ENCODE results near the gene SLC38A5. TPM values are rescaled to one million over a fixed set of nuclear protein-coding genes. Genes with fewer than 3 reads are reported as not detected.

SLC38A5 gene
- total RNA-seq, 1 experiment from 2014 or later, result 54.6 TPM

GRCh38 chrX:48492293-48492910 lies 22.3 kb upstream of the SLC38A5 start:
- no peaks in the 10 kb centered on the region for H4K20me1 ChIP-seq (ENCODE audit: insufficient read depth)
- DNase-seq (ENCODE audit: low read depth, low spot score), result no peak
- no peak overlapping the region for H2AFZ ChIP-seq (ENCODE audit: low read depth, low read length, poor library complexity, severe bottlenecking)
- no peak overlapping the region for H3K9ac ChIP-seq (ENCODE audit: low read length)
- H3K4me2 ChIP-seq (ENCODE audit: low read length), result peak overlapping the region; percentile 47
- peaks cover 6 to 59% of the 10 kb centered on the region in 2 experiments; a peak in 3 of 4 replicates for H3K4me1 ChIP-seq (ENCODE audit: control insufficient read depth in 1 of 2, insufficient read depth in 2 of 2, low read length in 2 of 2)
- ChIA-PET CTCF (no interaction called here), POLR2A (no interaction called here), RAD21 (ENCODE audit: low non-redundant PET in 1 of 2, low total read pairs in 2 of 2, uncharacterized antibody in 2 of 2, unreplicated experiment in 2 of 2) (no interaction called here)
- no peak for ATAC-seq
- intact Hi-C loops (cut with micrococcal nuclease), result loop anchor here (5.0 to 10.0 kb wide), 4 partner anchors 410 to 928 kb away; partner anchors contain the start of gene ARAF
- H3K9me3 ChIP-seq (ENCODE audit: control insufficient read depth in 1 of 2, insufficient read depth in 1 of 2, low read depth in 1 of 2, low read length in 2 of 2), result no peaks in the 10 kb centered on the region
- H3K4me3 ChIP-seq (replicated peaks in 1 of 2; ENCODE audit: low read depth in 1 of 2, low read length in 2 of 2), result no peak overlapping the region
- no peaks in the 10 kb centered on the region for H3K27me3 ChIP-seq (ENCODE audit: insufficient read depth, low read length)
- H3K27ac ChIP-seq (ENCODE audit: low read depth, low read length), result no peak overlapping the region
- BruUV-seq (replicated peaks), result no TSS peak
- no peaks in the 10 kb centered on the region for H3K9me2 ChIP-seq (ENCODE audit: insufficient read depth)
- TF ChIP-seq YY1 (IDR thresholded peaks at IDR 0.05; ENCODE audit: extremely low read depth, insufficient replicate concordance, low read depth, low read length), result no peak
- TF ChIP-seq CBX3 (IDR thresholded peaks at IDR 0.05; ENCODE audit: low read depth), result no peak
- TF ChIP-seq, protein P1, sequence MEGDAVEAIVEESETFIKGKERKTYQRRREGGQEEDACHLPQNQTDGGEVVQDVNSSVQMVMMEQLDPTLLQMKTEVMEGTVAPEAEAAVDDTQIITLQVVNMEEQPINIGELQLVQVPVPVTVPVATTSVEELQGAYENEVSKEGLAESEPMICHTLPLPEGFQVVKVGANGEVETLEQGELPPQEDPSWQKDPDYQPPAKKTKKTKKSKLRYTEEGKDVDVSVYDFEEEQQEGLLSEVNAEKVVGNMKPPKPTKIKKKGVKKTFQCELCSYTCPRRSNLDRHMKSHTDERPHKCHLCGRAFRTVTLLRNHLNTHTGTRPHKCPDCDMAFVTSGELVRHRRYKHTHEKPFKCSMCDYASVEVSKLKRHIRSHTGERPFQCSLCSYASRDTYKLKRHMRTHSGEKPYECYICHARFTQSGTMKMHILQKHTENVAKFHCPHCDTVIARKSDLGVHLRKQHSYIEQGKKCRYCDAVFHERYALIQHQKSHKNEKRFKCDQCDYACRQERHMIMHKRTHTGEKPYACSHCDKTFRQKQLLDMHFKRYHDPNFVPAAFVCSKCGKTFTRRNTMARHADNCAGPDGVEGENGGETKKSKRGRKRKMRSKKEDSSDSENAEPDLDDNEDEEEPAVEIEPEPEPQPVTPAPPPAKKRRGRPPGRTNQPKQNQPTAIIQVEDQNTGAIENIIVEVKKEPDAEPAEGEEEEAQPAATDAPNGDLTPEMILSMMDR (IDR thresholded peaks at IDR 0.05 in 2 of 3, conservative IDR thresholded peaks at IDR 0.05 in 1 of 3; ENCODE audit: borderline replicate concordance in 1 of 3, insufficient read depth in 1 of 3, low read depth in 2 of 3, low read length in 2 of 3), result no peak
- TF ChIP-seq JUND (IDR thresholded peaks at IDR 0.05), result no peak
- no peak for TF ChIP-seq POLR2AphosphoS5 (IDR thresholded peaks at IDR 0.05; ENCODE audit: low read depth, low read length)
- H3K79me2 ChIP-seq (ENCODE audit: insufficient read depth, low read length), result no peaks in the 10 kb centered on the region
- H3K36me3 ChIP-seq (ENCODE audit: control insufficient read depth in 1 of 2, insufficient read depth in 2 of 2, low read length in 2 of 2), result no peaks in the 10 kb centered on the region

DNA sequence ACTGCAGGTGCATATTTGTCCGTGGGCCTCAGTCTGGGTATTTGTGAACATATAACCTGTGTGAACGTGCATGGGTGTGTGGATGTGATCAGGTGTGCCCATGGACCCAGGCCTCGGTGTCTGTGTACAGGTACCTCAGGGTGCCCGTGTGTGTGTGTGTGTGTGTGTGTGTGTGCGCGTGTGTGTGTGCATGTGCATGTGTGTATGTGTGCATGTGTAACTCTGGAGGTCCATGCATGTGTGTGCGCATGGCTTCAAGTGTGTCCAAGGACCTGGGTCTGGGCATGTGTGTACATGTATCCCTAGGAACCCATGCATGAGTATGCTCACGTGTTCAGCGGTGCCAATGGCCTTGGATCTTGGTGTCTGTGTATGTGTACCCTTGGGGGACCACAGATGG lies 21.7 kb upstream of the SLC38A5 start:
- H3K9me2 ChIP-seq (ENCODE audit: insufficient read depth), result no peaks in the 10 kb centered on the region
- H3K9me3 ChIP-seq (ENCODE audit: control insufficient read depth in 1 of 2, insufficient read depth in 1 of 2, low read depth in 1 of 2, low read length in 2 of 2), result no peaks in the 10 kb centered on the region
- ATAC-seq (no peak), DNase-seq (ENCODE audit: low read depth, low spot score) (no peak)
- H3K27me3 ChIP-seq (ENCODE audit: insufficient read depth, low read length), result no peaks in the 10 kb centered on the region
- no peak overlapping the region for H2AFZ ChIP-seq (ENCODE audit: low read depth, low read length, poor library complexity, severe bottlenecking)
- no peak overlapping the region for H3K9ac ChIP-seq (ENCODE audit: low read length)
- intact Hi-C loops (cut with micrococcal nuclease), result loop anchor here (5.0 to 10.0 kb wide), 4 partner anchors 410 to 927 kb away; partner anchors contain the start of gene ARAF
- BruUV-seq (replicated peaks), result no TSS peak
- H3K27ac ChIP-seq (ENCODE audit: low read depth, low read length), result no peak overlapping the region
- TF ChIP-seq ZFX (IDR thresholded peaks at IDR 0.05), result no peak
- TF ChIP-seq POLR2AphosphoS5 (IDR thresholded peaks at IDR 0.05; ENCODE audit: low read depth, low read length), result no peak
- no peak for TF ChIP-seq CBX3 (IDR thresholded peaks at IDR 0.05; ENCODE audit: low read depth)
- no peak for TF ChIP-seq REST (IDR thresholded peaks at IDR 0.05; ENCODE audit: low read depth)
- POLR2A ChIA-PET, result no interaction called here
- H3K36me3 ChIP-seq (ENCODE audit: control insufficient read depth in 1 of 2, insufficient read depth in 2 of 2, low read length in 2 of 2), result no peaks in the 10 kb centered on the region
- no peaks in the 10 kb centered on the region for H3K79me2 ChIP-seq (ENCODE audit: insufficient read depth, low read length)
- no peak overlapping the region for H3K4me3 ChIP-seq (replicated peaks in 1 of 2; ENCODE audit: low read depth in 1 of 2, low read length in 2 of 2)
- H4K20me1 ChIP-seq (ENCODE audit: insufficient read depth), result no peaks in the 10 kb centered on the region
- peak overlapping the region; percentile 47 for H3K4me2 ChIP-seq (ENCODE audit: low read length)
- RAD21 ChIA-PET (ENCODE audit: low non-redundant PET in 1 of 2, low total read pairs in 2 of 2, uncharacterized antibody in 2 of 2, unreplicated experiment in 2 of 2), result no interaction called here
- peaks cover 9 to 59% of the 10 kb centered on the region in 2 experiments; a peak in 3 of 4 replicates for H3K4me1 ChIP-seq (ENCODE audit: control insufficient read depth in 1 of 2, insufficient read depth in 2 of 2, low read length in 2 of 2)
- CTCF ChIA-PET, result no interaction called here
